Psoas muscle (tissue), 8 donors: ENCODE results near the gene IRX2. TPM values are rescaled to one million over a fixed set of nuclear protein-coding genes. Genes with fewer than 3 reads are reported as not detected.

Source experiments
- ATAC-seq, 4 donors: fragments of 200-7000 bp; cut with Tn5 transposase; one replicate each; pipeline ENCODE4 v1.9.1; 2020; ENCODE audit warnings: moderate library complexity in 3 of 4, mild to moderate bottlenecking in 2 of 4
- DNase-seq, 2 donors: peaks; one replicate each; pipeline ENCODE4 v3.0.0-alpha.2; 2020
- H3K27ac ChIP-seq: fragments of 200-600 bp; one replicate; pipeline ENCODE4 v1.8.0; 2022
- H3K27me3 ChIP-seq, 3 donors: fragments of 200-600 bp in 1 of 3; one replicate each; pipeline versions ENCODE4 v1.6.1 to v1.8.0; 2013 to 2022; ENCODE audit warnings: low read length in 2 of 3, mild to moderate bottlenecking in 2 of 3, moderate library complexity in 1 of 3; ENCODE audit not compliant: insufficient read depth in 3 of 3
- H3K36me3 ChIP-seq, 2 donors: fragments of 200-600 bp in 1 of 2; one replicate each; pipeline versions ENCODE4 v1.6.1 to v1.8.0; 2013 to 2022; ENCODE audit warnings: low read depth in 1 of 2, mild to moderate bottlenecking in 1 of 2, moderate library complexity in 1 of 2; ENCODE audit not compliant: insufficient read depth in 1 of 2
- H3K4me1 ChIP-seq: fragments of 200-600 bp; one replicate; pipeline ENCODE4 v1.8.0; 2022
- H3K4me3 ChIP-seq: fragments of 200-600 bp; one replicate; pipeline ENCODE4 v1.8.0; 2022; ENCODE audit warnings: mild to moderate bottlenecking
- H3K9me3 ChIP-seq: fragments of 200-600 bp; one replicate; pipeline ENCODE4 v1.8.0; 2022
- CTCF ChIP-seq: fragments of 200-600 bp; IDR thresholded peaks from one replicate; pipeline ENCODE4 v1.8.0; 2022; ENCODE audit warnings: antibody characterized with exemption
- WGBS, 3 donors: extraction: QIAGEN DNeasy Blood & Tissue Kit; methylation state at CpG; one replicate each; pipeline versions ENCODE4 v1.1.6 to v1.1.7; 2013; 5-methylcytosine and 5-hydroxymethylcytosine counted together
- intact Hi-C, 2 donors: fragments of 100-400 bp; cut with DNase I; formaldehyde crosslinking; loops; one replicate each; pipeline versions ENCODE4 v1.11.0 to v1.14.2; 2022
- long read RNA-seq, 2 donors: library from polyadenylated mRNA; unstranded; transcript quantifications; one replicate each; pipeline ENCODE4 v2.0.0, GENCODE V29; 2021
- polyA plus RNA-seq, 3 donors: library from polyadenylated mRNA; stranded (reverse); fragments of 200-250 nt; gene quantifications; one replicate each; pipeline ENCODE4 v1.2.3, GENCODE V29; 2013
- total RNA-seq, 4 donors: library from RNA; stranded (reverse); fragmentation: NEBNext Ultra II Directional in 2 of 4; extraction: Animal tissue kit (Norgen Biotek cat#: 25700) in 2 of 4; gene quantifications; one replicate each; pipeline versions ENCODE4 v1.2.1 to v1.2.4, GENCODE V29; 2021 to 2023
- donor health status: healthy with polysubstance abuse.
- donor health status: DM: no; HTN: no; CAD: no; lungs with moderate emphysema.
- donor health status: Bipolar disorder and iron deficiency.
- donor health status: healthy.
- donor health status: DM: yes; HTN: yes; CAD: no.
- donor health status: DM: no; HTN: no; CAD: no.
- donor health status: DM: no; HTN: no; CAD: no.
- donor health status: DM: yes; HTN: yes; CAD: no.

IRX2 gene
- total RNA-seq (under 1 TPM in 2 of 4 donors, not detected in 2; 0.10 to 0.17 TPM), polyA plus RNA-seq (under 1 TPM in 2 of 3 donors, not detected in 1; 0.03 to 0.06 TPM)
- long read RNA-seq, donor 1, result 0 reads
- long read RNA-seq, donor 2, result 0 reads

- Histone ChIP-seq H3K9me3 (no peaks in the 10 kb centered on the region), H3K4me1 (no peaks in the 10 kb centered on the region), H3K27me3 (peaks cover 11 to 93% (median 52%) of the 10 kb centered on the region in 3 donors), H3K27ac (no peak within 1 kb of the TSS), H3K4me3 (peak within 1 kb of the TSS; percentile 50), H3K36me3 (no peaks in the 10 kb centered on the region)
- ATAC-seq, result peak; percentile 57 to 70 (median 64)
- TF ChIP-seq CTCF, result no peak
- DNase-seq, result peak; percentile 48 to 71
- intact Hi-C loops, result no loop called here
- WGBS, 3 donors, result 0 to 1% (median 1%) methylated on average over 20 to 51 of the region's 53 CpGs
Measured at GRCh38 chr5:2751592-2752021, at the start of gene IRX2. TSS of gene IRX2 (minus strand) at chr5:2751677. CDS start at chr5:2751413, 264 bp downstream.

- intact Hi-C loops, result no loop called here
Measured at GRCh38 chr5:2800035-2800434, 48.6 kb upstream of the IRX2 start.

GRCh38 chr5:2797981-2798380 is 46.5 kb upstream of the IRX2 start:
- 73 to 79% (median 77%) methylated on average over 2 of the region's 2 CpGs for WGBS, 3 donors
- no peak for DNase-seq
- TF ChIP-seq CTCF, result no peak
- no peaks in the 10 kb centered on the region for H3K4me1 ChIP-seq
- no peak for ATAC-seq
- no peak overlapping the region for H3K27ac ChIP-seq
- no peaks in the 10 kb centered on the region for H3K36me3 ChIP-seq
- no peaks in the 10 kb centered on the region for H3K27me3 ChIP-seq
- intact Hi-C loops, result no loop called here
- peaks cover 6% of the 10 kb centered on the region for H3K9me3 ChIP-seq
- H3K4me3 ChIP-seq, result no peak overlapping the region

More at GRCh38 chr5:2800035-2800434, 48.6 kb upstream of the IRX2 start:
- no peak for TF ChIP-seq CTCF
- H3K27me3 ChIP-seq, result no peaks in the 10 kb centered on the region
- no peak overlapping the region for H3K4me3 ChIP-seq
- H3K27ac ChIP-seq, result no peak overlapping the region
- no peaks in the 10 kb centered on the region for H3K4me1 ChIP-seq
- no peak for ATAC-seq
- no peaks in the 10 kb centered on the region for H3K9me3 ChIP-seq
- DNase-seq, result no peak
- 60 to 66% (median 65%) methylated on average over 12 of the region's 12 CpGs for WGBS, 3 donors
- H3K36me3 ChIP-seq, result no peaks in the 10 kb centered on the region

- ATAC-seq (no peak), DNase-seq (no peak)
- Histone ChIP-seq H3K36me3 (no peaks in the 10 kb centered on the region), H3K27me3 (no peaks in the 10 kb centered on the region), H3K4me3 (no peak overlapping the region), H3K4me1 (no peaks in the 10 kb centered on the region), H3K27ac (no peak overlapping the region), H3K9me3 (peaks cover 12% of the 10 kb centered on the region)
- intact Hi-C loops, result no loop called here
- no peak for TF ChIP-seq CTCF
- 61 to 68% (median 62%) methylated on average over 3 of the region's 3 CpGs for WGBS, 3 donors
Measured at GRCh38 chr5:2797160-2797559, 45.7 kb upstream of the IRX2 start.

- intact Hi-C loops, result no loop called here
- Histone ChIP-seq H3K4me3 (no peak overlapping the region), H3K4me1 (no peaks in the 10 kb centered on the region), H3K27me3 (peaks cover 0 to 1% (median 0%) of the 10 kb centered on the region in 3 donors), H3K36me3 (no peaks in the 10 kb centered on the region), H3K9me3 (no peaks in the 10 kb centered on the region), H3K27ac (no peak overlapping the region)
- ATAC-seq (no peak), DNase-seq (no peak)
- WGBS, 3 donors, result 65 to 75% (median 68%) methylated on average over 3 of the region's 3 CpGs
- no peak for TF ChIP-seq CTCF
Measured at GRCh38 chr5:2783223-2783622, 31.7 kb upstream of the IRX2 start.
